Measurements from ENCODE around the gene TRIM71.
"Not testable (repeated sequence)": the region's sequence is repeated elsewhere in the genome, so short reads cannot be mapped to it uniquely, and the experiment has no call there.

TRIM71 gene

DNA sequence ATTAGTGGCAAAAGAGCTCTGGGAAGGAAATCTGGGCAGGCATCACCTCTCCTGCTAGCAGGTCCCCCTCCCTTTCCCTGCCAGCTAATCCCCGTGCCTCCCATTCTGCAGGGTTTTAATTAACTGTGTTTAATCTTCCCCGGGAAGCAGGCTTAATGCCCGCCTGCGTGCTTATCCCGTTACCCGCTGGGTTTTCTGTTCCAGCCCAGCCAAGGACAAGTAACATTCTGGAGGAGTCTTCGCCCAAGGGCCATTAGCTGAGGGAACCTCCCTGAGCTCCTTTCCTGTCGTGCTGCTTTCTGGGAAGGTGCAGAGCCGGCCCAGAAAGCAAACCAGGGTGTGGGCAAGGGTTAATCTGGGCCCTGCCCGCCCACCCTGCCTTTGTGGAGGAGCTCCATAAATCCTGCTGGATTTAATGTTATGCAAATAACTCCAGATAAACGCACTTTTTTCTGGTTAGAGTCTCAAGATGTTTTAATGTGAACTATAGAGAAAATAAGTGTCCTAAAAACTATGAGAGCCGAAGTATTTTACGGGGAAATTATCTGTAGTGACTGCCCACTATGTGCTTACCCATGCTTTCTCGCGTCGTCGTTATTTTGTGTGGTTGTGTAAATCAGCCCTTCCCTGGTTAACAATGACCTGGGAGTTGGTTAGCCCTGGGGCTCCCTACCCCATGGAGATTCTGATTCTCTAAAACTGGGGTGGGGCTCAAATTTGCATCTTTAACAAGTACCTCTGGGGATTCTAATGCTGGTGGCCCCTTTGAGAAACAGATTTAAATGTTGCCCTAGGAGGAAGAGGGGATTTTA is 25.9 kb downstream of the TRIM71 start:
- Histone ChIP-seq H3K36me3 (no peaks in the 10 kb centered on the region), H3K27me3 (ENCODE audit: insufficient read depth, low read depth, severe bottlenecking) (no peaks in the 10 kb centered on the region), H3K27ac (no peak overlapping the region; the same call in 1 of the 2 replicates), H3K9me3 (ENCODE audit: severe bottlenecking) (no peaks in the 10 kb centered on the region), H3K4me3 (ENCODE audit: low read depth, low read length) (no peak overlapping the region)
- DNase-seq: peak; percentile 95
- TF ChIP-seq, protein P1, sequence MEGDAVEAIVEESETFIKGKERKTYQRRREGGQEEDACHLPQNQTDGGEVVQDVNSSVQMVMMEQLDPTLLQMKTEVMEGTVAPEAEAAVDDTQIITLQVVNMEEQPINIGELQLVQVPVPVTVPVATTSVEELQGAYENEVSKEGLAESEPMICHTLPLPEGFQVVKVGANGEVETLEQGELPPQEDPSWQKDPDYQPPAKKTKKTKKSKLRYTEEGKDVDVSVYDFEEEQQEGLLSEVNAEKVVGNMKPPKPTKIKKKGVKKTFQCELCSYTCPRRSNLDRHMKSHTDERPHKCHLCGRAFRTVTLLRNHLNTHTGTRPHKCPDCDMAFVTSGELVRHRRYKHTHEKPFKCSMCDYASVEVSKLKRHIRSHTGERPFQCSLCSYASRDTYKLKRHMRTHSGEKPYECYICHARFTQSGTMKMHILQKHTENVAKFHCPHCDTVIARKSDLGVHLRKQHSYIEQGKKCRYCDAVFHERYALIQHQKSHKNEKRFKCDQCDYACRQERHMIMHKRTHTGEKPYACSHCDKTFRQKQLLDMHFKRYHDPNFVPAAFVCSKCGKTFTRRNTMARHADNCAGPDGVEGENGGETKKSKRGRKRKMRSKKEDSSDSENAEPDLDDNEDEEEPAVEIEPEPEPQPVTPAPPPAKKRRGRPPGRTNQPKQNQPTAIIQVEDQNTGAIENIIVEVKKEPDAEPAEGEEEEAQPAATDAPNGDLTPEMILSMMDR (IDR thresholded peaks at IDR 0.05; ENCODE audit: low read depth, low read length): no peak

- H3K27ac ChIP-seq: no peak overlapping the region; the same call in 1 of the 2 replicates
- H3K27me3 ChIP-seq (ENCODE audit: insufficient read depth, low read depth, severe bottlenecking): no peaks in the 10 kb centered on the region
- H3K36me3 ChIP-seq: no peaks in the 10 kb centered on the region
- TF ChIP-seq, protein P1 (IDR thresholded peaks at IDR 0.05; ENCODE audit: low read depth, low read length): no peak
- no peak for DNase-seq
- H3K4me3 ChIP-seq (ENCODE audit: low read depth, low read length): no peak overlapping the region
- no peaks in the 10 kb centered on the region for H3K9me3 ChIP-seq (ENCODE audit: severe bottlenecking)
Measured at GRCh38 chr3:32844322-32844654, 26.5 kb downstream of the TRIM71 start.

DNA sequence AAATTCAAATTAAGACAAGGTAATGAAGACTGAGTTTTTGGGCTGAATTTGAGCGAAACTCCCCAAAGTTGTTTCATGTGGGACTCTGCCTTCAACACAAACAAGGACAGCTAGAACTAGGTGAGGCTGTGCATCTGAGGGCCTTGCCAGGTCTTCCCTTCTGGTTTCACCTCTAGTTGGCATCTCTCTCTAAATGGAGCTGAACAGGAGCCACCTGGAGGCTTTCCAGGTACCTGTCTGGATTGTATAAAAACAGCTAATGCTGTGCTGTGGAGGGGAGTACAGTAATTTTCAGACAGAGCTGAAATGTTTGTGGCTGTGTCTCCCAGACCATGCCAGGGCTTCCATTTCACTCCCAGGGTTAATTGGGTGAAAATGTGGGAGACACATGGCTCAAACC is 27.1 kb downstream of the TRIM71 start:
- DNase-seq: no peak
- H3K4me3 ChIP-seq (ENCODE audit: low read depth, low read length): no peak overlapping the region

DNA sequence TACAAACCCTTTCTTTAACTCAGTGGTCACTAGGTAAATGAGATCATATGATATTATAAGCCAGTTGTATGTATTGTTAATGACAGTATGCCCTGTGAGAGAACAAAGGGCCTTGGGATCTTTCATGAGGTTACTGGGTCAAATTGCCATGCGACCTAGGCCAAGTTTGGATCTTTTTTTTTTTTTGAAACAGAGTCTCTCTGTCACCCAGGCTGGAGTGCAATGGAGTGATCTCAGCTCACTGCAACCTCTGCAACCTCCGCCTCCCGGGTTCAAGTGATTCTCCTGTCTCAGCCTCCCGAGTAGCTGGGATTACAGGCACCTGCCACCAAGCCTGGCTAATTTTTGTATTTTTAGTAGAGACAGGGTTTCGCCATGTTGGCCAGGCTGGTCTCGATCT is 27.7 kb downstream of the TRIM71 start:
- H3K27me3 ChIP-seq (ENCODE audit: insufficient read depth, low read depth, severe bottlenecking); H3K27ac ChIP-seq; H3K36me3 ChIP-seq; DNase-seq; H3K9me3 ChIP-seq (ENCODE audit: severe bottlenecking); H3K4me3 ChIP-seq (ENCODE audit: low read depth, low read length): not testable (repeated sequence)

More for the DNA sequence above, 27.1 kb downstream of the TRIM71 start:
- no peak overlapping the region for H3K27ac ChIP-seq
- TF ChIP-seq, protein P1 (IDR thresholded peaks at IDR 0.05; ENCODE audit: low read depth, low read length): no peak
- no peaks in the 10 kb centered on the region for H3K27me3 ChIP-seq (ENCODE audit: insufficient read depth, low read depth, severe bottlenecking)
- H3K9me3 ChIP-seq (ENCODE audit: severe bottlenecking): no peaks in the 10 kb centered on the region
- H3K36me3 ChIP-seq: no peaks in the 10 kb centered on the region

DNA sequence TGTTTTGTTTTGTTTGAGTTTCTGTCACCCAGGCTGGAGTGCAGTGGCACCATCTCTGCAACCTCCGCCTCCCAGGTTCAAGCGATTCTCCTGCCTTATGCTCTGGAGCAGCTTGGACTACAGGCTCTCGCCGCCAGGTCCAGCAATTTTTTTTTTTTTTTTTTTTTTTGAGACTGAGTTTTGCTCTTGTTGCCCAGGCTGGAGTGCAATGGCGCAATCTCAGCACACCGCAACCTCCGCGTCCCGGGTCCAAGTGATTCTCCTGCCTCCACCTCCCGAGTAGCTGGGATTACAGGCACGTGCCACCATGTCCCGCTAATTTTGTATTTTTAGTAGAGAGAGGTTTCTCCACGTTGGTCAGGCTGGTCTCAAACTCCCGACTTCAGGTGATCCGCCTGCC is 29.2 kb downstream of the TRIM71 start:
- not testable (repeated sequence) for H3K27ac ChIP-seq; H3K9me3 ChIP-seq (ENCODE audit: severe bottlenecking); DNase-seq

GRCh38 chr3:32847528-32847927 is 29.7 kb downstream of the TRIM71 start:
- Histone ChIP-seq H3K36me3 (no peaks in the 10 kb centered on the region), H3K4me3 (ENCODE audit: low read depth, low read length) (no peak overlapping the region), H3K27ac (no peak overlapping the region), H3K9me3 (ENCODE audit: severe bottlenecking) (no peaks in the 10 kb centered on the region), H3K27me3 (ENCODE audit: insufficient read depth, low read depth, severe bottlenecking) (no peaks in the 10 kb centered on the region)
- TF ChIP-seq, protein P1 (IDR thresholded peaks at IDR 0.05; ENCODE audit: low read depth, low read length): no peak
- no peak for DNase-seq

More for the DNA sequence above, 29.2 kb downstream of the TRIM71 start:
- H3K27me3 ChIP-seq (ENCODE audit: insufficient read depth, low read depth, severe bottlenecking); H3K4me3 ChIP-seq (ENCODE audit: low read depth, low read length); H3K36me3 ChIP-seq: not testable (repeated sequence)

DNA sequence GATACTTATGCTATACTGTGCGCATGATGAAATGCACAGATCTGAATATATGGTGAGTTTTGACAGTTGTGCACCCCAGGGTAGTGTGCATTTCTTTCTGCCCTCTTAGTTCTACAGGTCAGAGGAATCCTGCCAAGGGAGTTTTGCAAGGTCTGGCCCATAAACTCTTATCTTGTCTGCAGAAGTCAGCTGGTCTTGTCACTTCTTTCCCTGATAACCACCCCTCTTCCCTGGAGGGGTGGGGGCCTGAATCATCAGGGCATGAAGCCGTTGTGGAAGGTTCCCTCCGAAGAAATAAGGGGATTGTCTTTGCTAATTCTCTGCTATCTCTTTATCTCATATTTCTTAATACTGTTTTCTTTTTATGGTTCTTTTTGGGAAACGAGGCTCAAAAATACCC is 30.4 kb downstream of the TRIM71 start:
- Histone ChIP-seq H3K27me3 (ENCODE audit: insufficient read depth, low read depth, severe bottlenecking) (no peaks in the 10 kb centered on the region), H3K36me3 (no peaks in the 10 kb centered on the region), H3K27ac (no peak overlapping the region), H3K4me3 (ENCODE audit: low read depth, low read length) (no peak overlapping the region), H3K9me3 (ENCODE audit: severe bottlenecking) (no peaks in the 10 kb centered on the region)
- no peak for DNase-seq
- TF ChIP-seq, protein P1 (IDR thresholded peaks at IDR 0.05; ENCODE audit: low read depth, low read length): no peak

Measured in WERI-Rb-1 (cell line).